ENCODE results near the gene MGAT3. TPM values are rescaled to one million over a fixed set of nuclear protein-coding genes. Genes with fewer than 3 reads are reported as not detected.

The MGAT3 gene
- total and polyA plus RNA-seq, 9 of the 15 experiments (the other 6 are each of a cell fraction or from before 2014, with no cell fraction given) = 0.10 to 11.5 (median 4.6) TPM

DNA sequence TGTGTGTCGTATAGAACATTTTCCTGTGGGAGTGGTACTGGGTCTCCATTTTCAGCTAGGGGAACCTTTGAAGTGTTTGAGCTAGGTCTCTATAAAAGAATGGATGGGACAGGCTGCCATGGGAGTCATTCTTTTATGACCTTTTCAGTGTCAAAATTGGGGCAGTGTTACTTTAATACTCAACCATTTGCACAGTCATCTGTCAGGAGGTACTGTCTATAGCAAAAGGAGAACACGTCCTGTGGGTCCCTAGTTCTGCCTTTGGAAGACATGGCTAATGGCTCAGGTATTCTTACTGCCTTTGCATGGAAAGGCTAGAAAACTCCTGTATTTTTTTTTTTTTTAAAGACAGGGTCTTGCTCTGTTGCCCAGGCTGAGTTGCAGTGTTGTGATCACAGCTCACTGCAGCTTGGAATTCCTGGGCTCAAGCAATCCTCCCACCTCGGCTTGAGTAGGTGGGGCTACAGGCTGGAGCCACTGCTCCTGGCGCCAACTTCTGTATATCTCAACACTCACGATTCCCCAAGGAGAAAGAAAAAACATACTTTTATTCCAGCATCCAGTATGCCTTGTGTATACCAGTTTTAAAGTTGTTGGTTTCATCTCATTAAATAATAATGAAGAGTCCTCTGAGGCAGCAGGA is 61.5 kb downstream of the MGAT3 start:
- Histone ChIP-seq H3K4me3 (peak overlapping the region; percentile 99), H4K20me1 (replicated peaks; ENCODE audit: control insufficient read depth, insufficient read depth, low read length) (peaks cover 35% of the 10 kb centered on the region), H3K79me2 (ENCODE audit: control insufficient read depth, insufficient read depth, low read length) (peaks cover 74% of the 10 kb centered on the region), H3K4me1 (replicated peaks in 1 of 2; ENCODE audit: control insufficient read depth in 2 of 2, insufficient read depth in 2 of 2, low read length in 2 of 2) (peaks cover 22 to 28% of the 10 kb centered on the region in 2 experiments; a peak in 4 of 5 replicates), H3K4me2 (ENCODE audit: insufficient read depth, low read length) (peak overlapping the region; percentile 97), H3K9me3 (replicated peaks; ENCODE audit: control insufficient read depth, insufficient read depth, low read depth, low read length) (no peaks in the 10 kb centered on the region), H3K27ac (ENCODE audit: extremely low read depth, low read depth, low read length) (peak overlapping the region; percentile 100), H3K36me3 (ENCODE audit: control insufficient read depth, insufficient read depth, low read length) (peaks cover 71% of the 10 kb centered on the region), H3K27me3 (ENCODE audit: control insufficient read depth in 2 of 2, insufficient read depth in 2 of 2, low read length in 2 of 2) (no peaks in the 10 kb centered on the region), H3K9ac (ENCODE audit: insufficient read depth in 1 of 2, low read depth in 2 of 2, low read length in 2 of 2) (peak overlapping the region; percentile 66 to 100), H3K9me1 (ENCODE audit: control insufficient read depth, insufficient read depth, low read length) (no peaks in the 10 kb centered on the region), H2AFZ (ENCODE audit: low read depth, low read length) (no peak overlapping the region)
- ChIA-PET CTCF (ENCODE audit: low intra/inter-chr PET ratio) (interaction anchor here (1.4 kb wide), 1 partner anchor 21 kb away, joined by 3 read pairs; no protein-coding TSS in a partner anchor), POLR2A (interaction anchor here (1.1 to 2.8 kb wide), 7 partner anchors 11 to 200 kb away, joined by 3 to 15 read pairs (median 4); partner anchors contain the start of gene MIEF1)
- intact Hi-C loops (cut with micrococcal nuclease) = loop anchor here (2.0 to 5.0 kb wide), 3 partner anchors 21 to 131 kb away; no protein-coding TSS in a partner anchor
- no TSS peak for BruUV-seq (replicated peaks)
- DNase-seq (ENCODE audit: extremely low read depth in 1 of 4, low spot score in 3 of 4) (no peak), ATAC-seq (no peak), FAIRE-seq (peak; percentile 73)
- in situ Hi-C loops (cut with MboI) = no loop called here
- 17% methylated on average over 5 of the region's 5 CpGs for WGBS (ENCODE audit: insufficient coverage, low coverage, missing lambda C conversion rate)
- TF ChIP-seq, protein P1, sequence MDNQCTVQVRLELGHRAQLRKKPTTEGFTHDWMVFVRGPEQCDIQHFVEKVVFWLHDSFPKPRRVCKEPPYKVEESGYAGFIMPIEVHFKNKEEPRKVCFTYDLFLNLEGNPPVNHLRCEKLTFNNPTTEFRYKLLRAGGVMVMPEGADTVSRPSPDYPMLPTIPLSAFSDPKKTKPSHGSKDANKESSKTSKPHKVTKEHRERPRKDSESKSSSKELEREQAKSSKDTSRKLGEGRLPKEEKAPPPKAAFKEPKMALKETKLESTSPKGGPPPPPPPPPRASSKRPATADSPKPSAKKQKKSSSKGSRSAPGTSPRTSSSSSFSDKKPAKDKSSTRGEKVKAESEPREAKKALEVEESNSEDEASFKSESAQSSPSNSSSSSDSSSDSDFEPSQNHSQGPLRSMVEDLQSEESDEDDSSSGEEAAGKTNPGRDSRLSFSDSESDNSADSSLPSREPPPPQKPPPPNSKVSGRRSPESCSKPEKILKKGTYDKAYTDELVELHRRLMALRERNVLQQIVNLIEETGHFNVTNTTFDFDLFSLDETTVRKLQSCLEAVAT (IDR thresholded peaks at IDR 0.05) = peak in 1 of 2 experiments; percentile 38; a peak in 1 of 4 replicates
- no peak for TF ChIP-seq ARHGAP35 (IDR thresholded peaks at IDR 0.05; ENCODE audit: partially characterized antibody)
- TF ChIP-seq U2AF1 (optimal IDR thresholded peaks at IDR 0.05; ENCODE audit: low read depth, low read length) = no peak
- TF ChIP-seq HDAC3 (IDR thresholded peaks at IDR 0.05; ENCODE audit: borderline replicate concordance, partially characterized antibody) = no peak
- TF ChIP-seq, protein P2, sequence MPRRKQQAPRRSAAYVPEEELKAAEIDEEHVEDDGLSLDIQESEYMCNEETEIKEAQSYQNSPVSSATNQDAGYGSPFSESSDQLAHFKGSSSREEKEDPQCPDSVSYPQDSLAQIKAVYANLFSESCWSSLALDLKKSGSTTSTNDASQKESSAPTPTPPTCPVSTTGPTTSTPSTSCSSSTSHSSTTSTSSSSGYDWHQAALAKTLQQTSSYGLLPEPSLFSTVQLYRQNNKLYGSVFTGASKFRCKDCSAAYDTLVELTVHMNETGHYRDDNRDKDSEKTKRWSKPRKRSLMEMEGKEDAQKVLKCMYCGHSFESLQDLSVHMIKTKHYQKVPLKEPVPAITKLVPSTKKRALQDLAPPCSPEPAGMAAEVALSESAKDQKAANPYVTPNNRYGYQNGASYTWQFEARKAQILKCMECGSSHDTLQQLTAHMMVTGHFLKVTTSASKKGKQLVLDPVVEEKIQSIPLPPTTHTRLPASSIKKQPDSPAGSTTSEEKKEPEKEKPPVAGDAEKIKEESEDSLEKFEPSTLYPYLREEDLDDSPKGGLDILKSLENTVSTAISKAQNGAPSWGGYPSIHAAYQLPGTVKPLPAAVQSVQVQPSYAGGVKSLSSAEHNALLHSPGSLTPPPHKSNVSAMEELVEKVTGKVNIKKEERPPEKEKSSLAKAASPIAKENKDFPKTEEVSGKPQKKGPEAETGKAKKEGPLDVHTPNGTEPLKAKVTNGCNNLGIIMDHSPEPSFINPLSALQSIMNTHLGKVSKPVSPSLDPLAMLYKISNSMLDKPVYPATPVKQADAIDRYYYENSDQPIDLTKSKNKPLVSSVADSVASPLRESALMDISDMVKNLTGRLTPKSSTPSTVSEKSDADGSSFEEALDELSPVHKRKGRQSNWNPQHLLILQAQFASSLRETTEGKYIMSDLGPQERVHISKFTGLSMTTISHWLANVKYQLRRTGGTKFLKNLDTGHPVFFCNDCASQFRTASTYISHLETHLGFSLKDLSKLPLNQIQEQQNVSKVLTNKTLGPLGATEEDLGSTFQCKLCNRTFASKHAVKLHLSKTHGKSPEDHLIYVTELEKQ (CRISPR knock-in tag; IDR thresholded peaks at IDR 0.05) = no peak
- TF ChIP-seq ESRRA (IDR thresholded peaks at IDR 0.05; ENCODE audit: borderline replicate concordance, low read depth) = no peak
- TF ChIP-seq, protein P3, sequence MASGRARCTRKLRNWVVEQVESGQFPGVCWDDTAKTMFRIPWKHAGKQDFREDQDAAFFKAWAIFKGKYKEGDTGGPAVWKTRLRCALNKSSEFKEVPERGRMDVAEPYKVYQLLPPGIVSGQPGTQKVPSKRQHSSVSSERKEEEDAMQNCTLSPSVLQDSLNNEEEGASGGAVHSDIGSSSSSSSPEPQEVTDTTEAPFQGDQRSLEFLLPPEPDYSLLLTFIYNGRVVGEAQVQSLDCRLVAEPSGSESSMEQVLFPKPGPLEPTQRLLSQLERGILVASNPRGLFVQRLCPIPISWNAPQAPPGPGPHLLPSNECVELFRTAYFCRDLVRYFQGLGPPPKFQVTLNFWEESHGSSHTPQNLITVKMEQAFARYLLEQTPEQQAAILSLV (tag; IDR thresholded peaks at IDR 0.05) = no peak
- no peak for TF ChIP-seq BACH1 (tag; IDR thresholded peaks at IDR 0.05)
- no peak for TF ChIP-seq MTA3 (IDR thresholded peaks at IDR 0.05; ENCODE audit: borderline replicate concordance)
- TF ChIP-seq ZNF76 (CRISPR knock-in tag; IDR thresholded peaks at IDR 0.05; ENCODE audit: borderline replicate concordance) = no peak
- TF ChIP-seq RBM25 (IDR thresholded peaks at IDR 0.05; ENCODE audit: low read depth, low read length, severe bottlenecking) = peak; percentile 27
- 0 out of 2 replicates have a peak, but pooled peaks have one; percentile 9 for TF ChIP-seq CEBPG (CRISPR knock-in tag; IDR thresholded peaks at IDR 0.05)
- no peak for TF ChIP-seq CEBPG (tag; conservative IDR thresholded peaks at IDR 0.05 in 1 of 2, IDR thresholded peaks at IDR 0.05 in 1 of 2)
- TF ChIP-seq NFE2 (IDR thresholded peaks at IDR 0.05; ENCODE audit: low read depth) = peak; percentile 53; the same call in 1 of the 2 replicates
